HepG2 (cell line): ENCODE results near the gene WWC2. TPM values are rescaled to one million over a fixed set of nuclear protein-coding genes. Genes with fewer than 3 reads are reported as not detected.

Experiments
- ARNT2 ChIP-seq: sonication (generic); formaldehyde crosslinking; IDR thresholded peaks from 2 replicates; pipeline ENCODE4 v1.8.0; 2022; ENCODE audit warnings: mild to moderate bottlenecking, low read depth, missing genetic modification reagents, moderate library complexity
- CHCHD3 ChIP-seq: sonication (generic); formaldehyde crosslinking; IDR thresholded peaks from 2 replicates; pipeline ENCODE4 v1.8.0; 2022; ENCODE audit warnings: mild to moderate bottlenecking, missing genetic modification reagents, moderate library complexity
- ELF4 ChIP-seq: sonication (generic); formaldehyde crosslinking; IDR thresholded peaks from 2 replicates; pipeline ENCODE4 v1.5.0; 2020; ENCODE audit warnings: missing genetic modification reagents, mild to moderate bottlenecking, moderate library complexity, borderline replicate concordance
- GATAD1 ChIP-seq: IDR thresholded peaks from 2 replicates; pipeline ENCODE4 v1.6.1; 2016; ENCODE audit warnings: missing genetic modification reagents, missing compliant biosample characterization
- GZF1 ChIP-seq: sonication (generic); formaldehyde crosslinking; IDR thresholded peaks from 2 replicates; pipeline ENCODE4 v1.5.1; 2020; ENCODE audit warnings: mild to moderate bottlenecking, missing genetic modification reagents
- HOMEZ ChIP-seq: IDR thresholded peaks from 2 replicates; pipeline ENCODE4 v1.6.1; 2016; ENCODE audit warnings: low read depth
- KAT7 ChIP-seq: IDR thresholded peaks from 2 replicates; pipeline ENCODE4 v1.6.1; 2018; ENCODE audit warnings: borderline replicate concordance, missing compliant biosample characterization
- MAF1 ChIP-seq: sonication (generic); formaldehyde crosslinking; IDR thresholded peaks from 2 replicates; pipeline ENCODE4 v1.5.0; 2020; ENCODE audit warnings: missing genetic modification reagents, borderline replicate concordance
- NFKB2 ChIP-seq: sonication (generic); formaldehyde crosslinking; IDR thresholded peaks from 2 replicates; pipeline ENCODE4 v1.4.0; 2020; ENCODE audit warnings: missing genetic modification reagents, borderline replicate concordance
- PTBP1 ChIP-seq: fragments of 200-400 bp; formaldehyde crosslinking; IDR thresholded peaks from 2 replicates; pipeline ENCODE4 v1.6.1; 2018; ENCODE audit warnings: low read length, low read depth; ENCODE audit not compliant: poor library complexity, severe bottlenecking
- SIN3A ChIP-seq: IDR thresholded peaks from 2 replicates; pipeline ENCODE4 v1.6.1; 2011; ENCODE audit warnings: low read depth, mild to moderate bottlenecking, control low read depth, low read length, borderline replicate concordance
- SP5 ChIP-seq: IDR thresholded peaks from 2 replicates; pipeline ENCODE4 v1.6.1; 2016; ENCODE audit warnings: low read depth, borderline replicate concordance
- TCF12 ChIP-seq, 2 experiments: fragments of 450-650 bp in 1 of 2; sonication (generic) in 1 of 2; formaldehyde crosslinking in 1 of 2; IDR thresholded peaks; 2 replicates each; pipeline versions ENCODE4 v1.6.1 to v1.8.0; 2017 to 2022; ENCODE audit warnings: antibody characterized with exemption in 1 of 2, mild to moderate bottlenecking in 1 of 2, missing genetic modification reagents in 1 of 2, moderate library complexity in 1 of 2
- THYN1 ChIP-seq: sonication (generic); formaldehyde crosslinking; IDR thresholded peaks from 2 replicates; pipeline ENCODE4 v1.8.1; 2023; ENCODE audit warnings: low read depth, mild to moderate bottlenecking, moderate library complexity, missing genetic modification reagents, borderline replicate concordance
- TSC22D2 ChIP-seq: sonication (generic); formaldehyde crosslinking; IDR thresholded peaks from 2 replicates; pipeline ENCODE4 v1.5.1; 2020; ENCODE audit warnings: missing genetic modification reagents, mild to moderate bottlenecking, borderline replicate concordance
- UBTF ChIP-seq: sonication (generic); formaldehyde crosslinking; IDR thresholded peaks from 2 replicates; pipeline ENCODE4 v1.4.0; 2020; ENCODE audit warnings: mild to moderate bottlenecking, missing genetic modification reagents
- YEATS2 ChIP-seq: sonication (generic); formaldehyde crosslinking; IDR thresholded peaks from 2 replicates; pipeline ENCODE4 v1.4.0; 2020; ENCODE audit warnings: missing genetic modification reagents, borderline replicate concordance
- ZMAT3 ChIP-seq: sonication (generic); formaldehyde crosslinking; conservative IDR thresholded peaks from 2 replicates; pipeline ENCODE4 v1.7.0; 2021; ENCODE audit warnings: missing genetic modification reagents
- ZMAT5 ChIP-seq: sonication (generic); formaldehyde crosslinking; IDR thresholded peaks from 2 replicates; pipeline ENCODE4 v1.5.0; 2020; ENCODE audit warnings: mild to moderate bottlenecking, low read depth, missing genetic modification reagents, borderline replicate concordance
- ZNF143 ChIP-seq: sonication (generic); formaldehyde crosslinking; IDR thresholded peaks from 2 replicates; pipeline ENCODE4 v1.4.0; 2020; ENCODE audit warnings: missing genetic modification reagents
- ZNF512 ChIP-seq: sonication (generic); formaldehyde crosslinking; IDR thresholded peaks from 2 replicates; pipeline ENCODE4 v1.4.0; 2020; ENCODE audit warnings: mild to moderate bottlenecking, missing genetic modification reagents
- ZNF674 ChIP-seq: sonication (generic); formaldehyde crosslinking; IDR thresholded peaks from 2 replicates; pipeline ENCODE4 v1.5.0; 2020; ENCODE audit warnings: low read depth, mild to moderate bottlenecking, missing genetic modification reagents
- ZNF777 ChIP-seq: sonication (generic); formaldehyde crosslinking; IDR thresholded peaks from 2 replicates; pipeline ENCODE4 v1.4.0; 2020; ENCODE audit warnings: missing genetic modification reagents
- polyA plus RNA-seq, 8 experiments: library from polyadenylated mRNA; depleted of rRNA in 3 of 8; stranded (reverse) in 7 of 8; unstranded in 1 of 8; fragments of >200 nt; fragmentation: Illumina TruSeq in 4 of 8; extraction: Trizol in 4 of 8; gene quantifications; 2 replicates each; pipeline versions ENCODE4 v1.2.1 to v1.2.3, GENCODE V29; 2011 to 2016; ENCODE audit warnings: low read depth in 4 of 8, missing spikeins in 1 of 8, mixed read lengths in 1 of 8; ENCODE audit not compliant: insufficient read depth in 1 of 8
- total RNA-seq, 5 experiments: library from RNA; depleted of rRNA; stranded (reverse); fragments of >200 nt; fragmentation: Illumina TruSeq; extraction: Trizol; gene quantifications; 2 replicates each; pipeline ENCODE4 v1.2.3, GENCODE V29; 2016; ENCODE audit warnings: low read depth in 1 of 5

WWC2 gene
- total and polyA plus RNA-seq, 2 of the 13 experiments (the other 11 are each of a cell fraction or from before 2014, with no cell fraction given) = 40.0 to 50.1 TPM

GRCh38 chr4:183098019-183098722 is 886 bp upstream of the WWC2 start (continued):
- TF ChIP-seq SIN3A (peak; percentile 37; the same call in 1 of the 2 replicates), UBTF (peak; percentile 73), CHCHD3 (0 out of 2 replicates have a peak, but pooled peaks have one; percentile 20), GZF1 (no peak), TSC22D2 (CRISPR knock-in tag) (no peak), ZNF777 (CRISPR knock-in tag) (peak; percentile 70), ELF4 (peak; percentile 76), KAT7 (0 out of 2 replicates have a peak, but pooled peaks have one; percentile 32), SP5 (CRISPR knock-in tag) (0 out of 2 replicates have a peak, but pooled peaks have one; percentile 18), PTBP1 (no peak), ARNT2 (CRISPR knock-in tag) (no peak), TCF12 (IDR thresholded peaks at IDR 0.05) (no peak), TCF12 (CRISPR knock-in tag; IDR thresholded peaks at IDR 0.05) (0 out of 2 replicates have a peak, but pooled peaks have one; percentile 20), NFKB2 (CRISPR knock-in tag) (peak; percentile 37; the same call in 1 of the 2 replicates), ZNF143 (CRISPR knock-in tag) (0 out of 2 replicates have a peak, but pooled peaks have one; percentile 15), YEATS2 (CRISPR knock-in tag) (no peak), THYN1 (CRISPR knock-in tag) (no peak), ZMAT3 (CRISPR knock-in tag) (no peak), GATAD1 (CRISPR knock-in tag) (0 out of 2 replicates have a peak, but pooled peaks have one; percentile 7), ZMAT5 (CRISPR knock-in tag) (no peak), ZNF674 (CRISPR knock-in tag) (no peak), ZNF512 (CRISPR knock-in tag) (no peak), HOMEZ (0 out of 2 replicates have a peak, but pooled peaks have one; percentile 4), MAF1 (CRISPR knock-in tag) (no peak)
